OCI-LY3 (cell line): ENCODE measurements around the gene FAM53B.

ENCODE experiments used
- H2AFZ ChIP-seq: fragments of 200-600, 300-600 bp; shearing (Covaris generic); 2 replicates; pipeline ENCODE4 v1.6.0; 2014; ENCODE audit warnings: antibody characterized with exemption, low read depth, low read length
- H3K27ac ChIP-seq: fragments of 200-600, 300-600 bp; sonication (generic); 2 replicates; pipeline ENCODE4 v1.5.1; 2014; ENCODE audit warnings: mild to moderate bottlenecking, low read length, moderate library complexity, mixed read lengths
- H3K27me3 ChIP-seq: fragments of 200-600, 300-600 bp; sonication (generic); 2 replicates; pipeline ENCODE4 v1.6.1; 2014; ENCODE audit warnings: low read depth, low read length, mixed read lengths
- H3K36me3 ChIP-seq: fragments of 200-600, 300-600 bp; sonication (generic); replicated peaks from 2 replicates; pipeline ENCODE3; 2014; ENCODE audit warnings: low read depth, low read length, mixed read lengths
- H3K4me1 ChIP-seq: fragments of 300-600, 200-600 bp; sonication (generic); 2 replicates; pipeline ENCODE4 v1.6.1; 2014; ENCODE audit warnings: low read length, mixed read lengths
- H3K4me2 ChIP-seq: fragments of 200-600, 300-600 bp; sonication (generic); 2 replicates; pipeline ENCODE4 v1.6.1; 2014; ENCODE audit warnings: low read length, mixed read lengths
- H3K4me3 ChIP-seq: fragments of 300-600, 200-600 bp; sonication (generic); 2 replicates; pipeline ENCODE4 v1.5.1; 2014; ENCODE audit warnings: antibody characterized with exemption, mild to moderate bottlenecking, low read length, moderate library complexity
- H3K79me2 ChIP-seq: fragments of 300-600, 200-600 bp; shearing (Covaris generic); 2 replicates; pipeline ENCODE4 v1.6.1; 2014; ENCODE audit warnings: mild to moderate bottlenecking, low read length, mixed read lengths
- H3K9ac ChIP-seq: fragments of 300-600, 200-600 bp; shearing (Covaris generic); 2 replicates; pipeline ENCODE4 v1.6.0; 2014; ENCODE audit warnings: mild to moderate bottlenecking, low read length, moderate library complexity
- H3K9me3 ChIP-seq: fragments of 200-600, 300-600 bp; shearing (Covaris generic); 2 replicates; pipeline ENCODE4 v1.6.1; 2014; ENCODE audit warnings: low read length, mixed read lengths; ENCODE audit not compliant: insufficient read depth
- H4K20me1 ChIP-seq: fragments of 200-600, 300-600 bp; sonication (generic); 2 replicates; pipeline ENCODE4 v1.6.1; 2016; ENCODE audit warnings: low read length, mixed read lengths; ENCODE audit not compliant: insufficient read depth
- CTCF ChIP-seq: fragments of 200-600, 300-600 bp; sonication (generic); IDR thresholded peaks from 2 replicates; pipeline ENCODE4 v1.5.1; 2014; ENCODE audit warnings: antibody characterized with exemption, low read length, low read depth
- EZH2phosphoT487 ChIP-seq: fragments of 200-600 bp; shearing (Covaris generic); IDR thresholded peaks from 2 replicates; pipeline ENCODE4 v1.6.1; 2018; ENCODE audit warnings: antibody characterized with exemption, mixed run types, low read depth

Gene FAM53B

GRCh38 chr10:124598196-124598595 is 146.0 kb downstream of the FAM53B start:
- no peaks in the 10 kb centered on the region for H3K9me3 ChIP-seq
- no peak overlapping the region for H3K27ac ChIP-seq

GRCh38 chr10:124597846-124598165 is 146.4 kb downstream of the FAM53B start:
- Histone ChIP-seq H4K20me1 (no peaks in the 10 kb centered on the region), H3K9me3 (no peaks in the 10 kb centered on the region), H2AFZ (no peak overlapping the region), H3K4me3 (no peak overlapping the region), H3K27me3 (no peaks in the 10 kb centered on the region), H3K9ac (no peak overlapping the region), H3K4me2 (no peak overlapping the region), H3K27ac (no peak overlapping the region), H3K36me3 (no peaks in the 10 kb centered on the region), H3K79me2 (no peaks in the 10 kb centered on the region), H3K4me1 (peaks cover 15% of the 10 kb centered on the region)
- no peak for TF ChIP-seq CTCF

More at GRCh38 chr10:124598196-124598595, 146.0 kb downstream of the FAM53B start:
- Histone ChIP-seq H3K36me3 (no peaks in the 10 kb centered on the region), H3K9ac (no peak overlapping the region), H3K79me2 (no peaks in the 10 kb centered on the region), H4K20me1 (no peaks in the 10 kb centered on the region), H3K27me3 (no peaks in the 10 kb centered on the region), H3K4me3 (no peak overlapping the region), H3K4me2 (no peak overlapping the region), H2AFZ (no peak overlapping the region), H3K4me1 (peaks cover 15% of the 10 kb centered on the region)
- TF ChIP-seq EZH2phosphoT487 (no peak), CTCF (no peak)

GRCh38 chr10:124596962-124597845 is 147.0 kb downstream of the FAM53B start:
- Histone ChIP-seq H3K36me3 (no peaks in the 10 kb centered on the region), H3K9ac (no peak overlapping the region), H3K79me2 (no peaks in the 10 kb centered on the region), H3K27ac (no peak overlapping the region), H3K9me3 (no peaks in the 10 kb centered on the region), H3K4me2 (no peak overlapping the region), H2AFZ (no peak overlapping the region), H3K4me3 (no peak overlapping the region), H4K20me1 (no peaks in the 10 kb centered on the region), H3K4me1 (peaks cover 18% of the 10 kb centered on the region), H3K27me3 (no peaks in the 10 kb centered on the region)
- TF ChIP-seq EZH2phosphoT487, result no peak

GRCh38 chr10:124596116-124596785 is 147.9 kb downstream of the FAM53B start:
- Histone ChIP-seq H3K4me3 (no peak overlapping the region), H3K4me1 (peaks cover 11% of the 10 kb centered on the region), H3K4me2 (no peak overlapping the region), H3K36me3 (no peaks in the 10 kb centered on the region), H2AFZ (no peak overlapping the region), H3K27ac (no peak overlapping the region), H3K9me3 (no peaks in the 10 kb centered on the region), H3K27me3 (no peaks in the 10 kb centered on the region), H4K20me1 (no peaks in the 10 kb centered on the region), H3K79me2 (no peaks in the 10 kb centered on the region), H3K9ac (no peak overlapping the region)
- TF ChIP-seq CTCF (no peak), EZH2phosphoT487 (no peak)
